Measurements from ENCODE around the gene SLC25A27.

Gene SLC25A27

GRCh38 chr6:46648869-46649492, 3.8 kb upstream of the SLC25A27 start:
- DNase-seq (ENCODE audit: low read depth in 2 of 2, low spot score in 1 of 2) = no peak

- no peak for DNase-seq (ENCODE audit: low read depth in 2 of 2, low spot score in 1 of 2)
These were observed 1.8 kb upstream of the SLC25A27 start for GRCh38 chr6:46651006-46651405.

- no peak for DNase-seq (ENCODE audit: low read depth in 2 of 2, low spot score in 1 of 2)
These were observed 959 bp upstream of the SLC25A27 start for GRCh38 chr6:46651816-46652215.

- DNase-seq (ENCODE audit: low read depth in 2 of 2, low spot score in 1 of 2) = no peak
These were observed 558 bp upstream of the SLC25A27 start for GRCh38 chr6:46652232-46652602.

- DNase-seq (ENCODE audit: low read depth in 2 of 2, low spot score in 1 of 2) = no peak
These were observed 842 bp downstream of the SLC25A27 start for GRCh38 chr6:46653439-46654195.

- DNase-seq (ENCODE audit: low read depth in 2 of 2, low spot score in 1 of 2) = no peak
These were observed 3.0 kb downstream of the SLC25A27 start for GRCh38 chr6:46655803-46656202.

GRCh38 chr6:46657642-46658041, 4.9 kb downstream of the SLC25A27 start:
- no peak for DNase-seq (ENCODE audit: low read depth in 2 of 2, low spot score in 1 of 2)

GRCh38 chr6:46661483-46661882, 8.7 kb downstream of the SLC25A27 start:
- DNase-seq (ENCODE audit: low read depth in 2 of 2, low spot score in 1 of 2) = no peak

GRCh38 chr6:46667377-46667776, 14.6 kb downstream of the SLC25A27 start:
- no peak for DNase-seq (ENCODE audit: low read depth in 2 of 2, low spot score in 1 of 2)

- DNase-seq (ENCODE audit: low read depth in 2 of 2, low spot score in 1 of 2) = no peak
These were observed 21.6 kb downstream of the SLC25A27 start for GRCh38 chr6:46674410-46674809.

- DNase-seq (ENCODE audit: low read depth in 2 of 2, low spot score in 1 of 2) = no peak
These were observed 24.0 kb downstream of the SLC25A27 start for GRCh38 chr6:46676604-46677313.

GRCh38 chr6:46677314-46677654, 24.5 kb downstream of the SLC25A27 start:
- no peak for DNase-seq (ENCODE audit: low read depth in 2 of 2, low spot score in 1 of 2)

- DNase-seq (ENCODE audit: low read depth in 2 of 2, low spot score in 1 of 2) = no peak
These were observed 32.0 kb downstream of the SLC25A27 start for GRCh38 chr6:46684771-46685170.

- DNase-seq (ENCODE audit: low read depth in 2 of 2, low spot score in 1 of 2) = no peak
These were observed 34.9 kb downstream of the SLC25A27 start, which contains the start of gene TDRD6 for GRCh38 chr6:46687619-46688097. Gene TDRD6 (plus strand): TSS chr6:46687885. CDS start chr6:46688129, 244 bp downstream.

GRCh38 chr6:46688117-46688965, 35.6 kb downstream of the SLC25A27 start:
- no peak for DNase-seq (ENCODE audit: low read depth in 2 of 2, low spot score in 1 of 2)

- no peak for DNase-seq (ENCODE audit: low read depth in 2 of 2, low spot score in 1 of 2)
These were observed 36.2 kb downstream of the SLC25A27 start for GRCh38 chr6:46688966-46689335.

- no peak for DNase-seq (ENCODE audit: low read depth in 2 of 2, low spot score in 1 of 2)
These were observed 36.9 kb downstream of the SLC25A27 start for GRCh38 chr6:46689657-46690056.

- no peak for DNase-seq (ENCODE audit: low read depth in 2 of 2, low spot score in 1 of 2)
These were observed 37.5 kb downstream of the SLC25A27 start for GRCh38 chr6:46690141-46690755.

- no peak for DNase-seq (ENCODE audit: low read depth in 2 of 2, low spot score in 1 of 2)
These were observed 38.2 kb downstream of the SLC25A27 start for GRCh38 chr6:46690911-46691451.

- DNase-seq (ENCODE audit: low read depth in 2 of 2, low spot score in 1 of 2) = no peak
These were observed 47.2 kb downstream of the SLC25A27 start for GRCh38 chr6:46699970-46700369.

- no peak for DNase-seq (ENCODE audit: low read depth in 2 of 2, low spot score in 1 of 2)
These were observed 51.8 kb downstream of the SLC25A27 start for GRCh38 chr6:46704562-46704961.
